GM19240 (cell line): ENCODE measurements around the gene HNRNPF.
"Not testable (repeated sequence)": the region's sequence is repeated elsewhere in the genome, so short reads cannot be mapped to it uniquely, and the experiment has no call there.

Source experiments
- DNase-seq: peaks from one replicate; pipeline ENCODE4 v3.0.0; 2011; ENCODE audit warnings: low spot score; ENCODE audit not compliant: insufficient read length

The HNRNPF gene, protein sequence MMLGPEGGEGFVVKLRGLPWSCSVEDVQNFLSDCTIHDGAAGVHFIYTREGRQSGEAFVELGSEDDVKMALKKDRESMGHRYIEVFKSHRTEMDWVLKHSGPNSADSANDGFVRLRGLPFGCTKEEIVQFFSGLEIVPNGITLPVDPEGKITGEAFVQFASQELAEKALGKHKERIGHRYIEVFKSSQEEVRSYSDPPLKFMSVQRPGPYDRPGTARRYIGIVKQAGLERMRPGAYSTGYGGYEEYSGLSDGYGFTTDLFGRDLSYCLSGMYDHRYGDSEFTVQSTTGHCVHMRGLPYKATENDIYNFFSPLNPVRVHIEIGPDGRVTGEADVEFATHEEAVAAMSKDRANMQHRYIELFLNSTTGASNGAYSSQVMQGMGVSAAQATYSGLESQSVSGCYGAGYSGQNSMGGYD

DNA sequence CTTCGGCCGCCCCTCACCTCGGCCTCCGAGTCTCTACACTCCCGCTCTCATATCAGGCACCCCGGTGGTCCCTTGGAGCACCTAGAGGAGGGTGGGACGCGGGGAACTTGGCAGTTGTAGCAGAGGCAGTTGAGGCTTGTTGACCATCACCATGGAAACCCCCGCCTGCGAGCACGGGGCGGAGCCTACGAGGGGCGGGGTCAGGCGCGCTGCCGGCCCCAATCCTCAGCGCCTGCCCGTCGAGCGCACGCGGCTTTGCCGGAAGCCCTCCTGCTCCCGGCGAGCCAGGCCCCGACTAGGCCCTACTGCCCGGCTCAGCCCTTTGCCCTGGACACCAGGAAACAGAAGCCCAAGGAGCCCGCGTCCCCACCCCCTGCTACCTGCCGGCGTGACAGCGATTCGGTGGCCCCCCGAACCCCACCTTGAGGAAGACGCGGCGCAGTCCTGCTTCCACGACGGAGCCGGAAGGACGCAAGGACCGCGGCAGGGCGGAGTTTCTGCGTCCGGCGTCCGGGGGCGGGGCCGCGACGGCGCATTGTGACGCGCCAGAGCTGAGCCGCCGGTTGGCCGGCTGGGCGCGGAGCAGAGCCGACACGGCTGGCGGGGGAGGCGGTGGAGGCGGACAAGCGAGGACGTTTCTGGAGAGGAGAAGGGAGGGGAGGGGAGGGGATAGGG, at the start of gene HNRNPF:
Gene HNRNPF (minus strand): TSS at position 477 of the 675 bp plus-strand sequence. CDS start 21,302 bp downstream, outside the sequence.
- DNase-seq, result peak; percentile 75

DNA sequence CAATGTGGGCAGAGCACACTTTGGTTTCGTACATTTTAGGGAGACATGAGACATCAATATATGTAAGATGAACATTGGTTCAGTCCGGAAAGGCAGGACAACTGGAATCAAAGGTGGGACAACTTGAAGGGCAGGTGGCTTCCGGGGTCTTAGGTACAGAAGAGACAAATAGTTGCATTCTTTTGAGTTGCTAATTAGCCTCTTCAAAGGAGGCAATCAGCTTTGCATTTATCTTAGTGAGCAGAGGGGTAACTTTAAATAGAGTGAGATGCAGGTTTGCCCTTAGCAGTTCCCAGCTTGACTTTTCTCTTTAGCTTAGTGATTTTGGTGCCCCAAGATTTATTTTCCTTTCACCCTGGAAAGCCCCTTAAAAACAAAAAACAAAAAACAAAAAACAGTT, 49.2 kb upstream of the HNRNPF start:
- DNase-seq, result no peak

DNA sequence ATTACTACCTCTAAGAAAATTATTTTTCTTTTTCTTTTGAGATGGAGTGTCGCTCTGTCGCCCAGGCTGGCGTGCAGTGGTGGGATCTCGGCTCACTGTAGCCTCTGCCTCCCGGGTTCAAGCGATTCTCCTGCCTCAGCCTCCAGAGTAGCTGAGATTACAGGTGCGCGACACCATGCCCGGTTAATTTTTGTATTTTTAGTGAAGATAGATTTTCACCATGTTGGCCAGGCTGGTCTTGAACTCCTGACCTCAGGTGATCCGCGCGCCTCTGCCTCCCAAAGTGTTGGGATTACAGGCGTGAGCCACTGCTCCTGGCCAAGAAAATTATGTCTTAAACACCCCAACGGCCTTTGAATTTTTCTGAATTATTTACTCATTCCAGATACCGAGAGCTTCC, 47.6 kb upstream of the HNRNPF start:
- DNase-seq, result not testable (repeated sequence)

DNA sequence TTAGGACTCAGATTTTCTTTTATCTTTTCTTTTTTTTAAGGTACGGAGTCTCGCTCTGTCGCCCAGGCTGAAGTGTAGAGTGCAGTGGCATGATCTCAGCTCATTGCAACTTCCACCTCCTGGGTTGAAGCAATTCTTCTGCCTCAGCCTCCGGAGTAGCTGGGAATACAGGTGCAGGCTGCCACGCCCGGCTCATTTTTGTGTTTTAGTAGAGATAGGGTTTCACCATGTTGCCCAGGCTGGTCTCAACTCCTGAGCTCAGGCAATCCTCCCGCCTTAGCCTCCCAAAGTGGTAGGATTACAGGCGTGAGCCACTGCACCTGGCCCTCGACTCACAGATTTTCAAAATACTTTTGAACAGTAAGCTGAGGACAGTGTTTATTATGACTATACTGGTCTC, 45.0 kb upstream of the HNRNPF start:
- DNase-seq, result not testable (repeated sequence)

DNA sequence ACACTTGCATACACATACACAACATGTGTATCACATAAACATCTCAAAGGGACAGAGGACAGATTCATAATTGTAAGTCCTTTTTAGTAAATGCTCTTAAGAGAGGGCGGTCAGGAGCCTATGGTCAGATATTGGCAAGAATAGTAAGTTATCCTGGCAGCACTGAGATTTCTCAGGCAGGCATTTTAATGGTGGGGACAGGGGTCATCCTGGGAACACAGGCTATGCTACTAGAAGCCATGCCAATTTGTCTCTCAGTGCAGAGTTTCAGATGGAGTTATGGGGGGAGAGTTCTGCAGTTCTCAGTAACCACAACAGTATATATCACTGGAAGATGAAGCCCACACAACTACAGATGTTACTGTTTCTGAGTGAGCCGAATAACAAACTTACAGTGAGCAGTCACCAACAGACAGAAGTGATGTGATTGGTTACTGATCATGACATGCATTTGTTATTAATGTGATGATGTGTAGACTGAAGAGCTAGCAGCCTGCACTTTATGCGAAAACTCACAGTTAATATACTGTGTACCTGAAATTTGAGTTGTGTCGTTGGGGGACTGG, 44.4 kb upstream of the HNRNPF start:
- no peak for DNase-seq

DNA sequence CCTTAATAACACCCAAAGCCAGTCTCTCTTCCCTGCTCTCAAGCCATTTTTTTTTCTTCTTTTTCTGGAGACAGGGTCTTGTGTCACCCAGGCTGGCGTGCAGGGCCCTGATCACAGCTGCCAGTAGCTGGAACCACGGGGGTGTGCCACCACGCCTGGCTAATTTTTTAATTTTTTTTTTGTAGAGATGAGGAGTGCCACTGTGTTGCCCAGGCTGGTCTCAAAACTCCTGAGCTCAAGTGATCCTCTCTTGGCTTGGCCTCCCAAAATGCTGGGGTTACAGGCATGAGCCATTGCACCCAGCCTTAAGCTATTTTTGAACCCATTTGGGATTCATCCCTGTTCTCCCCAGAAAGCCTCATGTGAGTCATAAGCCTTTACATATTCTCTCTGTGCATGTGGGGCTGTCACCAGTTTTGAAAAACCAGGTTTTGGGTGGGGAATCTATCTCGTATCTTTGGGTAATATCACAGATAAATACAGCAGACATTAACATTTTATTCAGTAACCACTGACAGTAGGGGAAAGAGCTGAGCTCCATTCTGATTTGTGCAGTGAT, 43.4 kb upstream of the HNRNPF start:
- no peak for DNase-seq

DNA sequence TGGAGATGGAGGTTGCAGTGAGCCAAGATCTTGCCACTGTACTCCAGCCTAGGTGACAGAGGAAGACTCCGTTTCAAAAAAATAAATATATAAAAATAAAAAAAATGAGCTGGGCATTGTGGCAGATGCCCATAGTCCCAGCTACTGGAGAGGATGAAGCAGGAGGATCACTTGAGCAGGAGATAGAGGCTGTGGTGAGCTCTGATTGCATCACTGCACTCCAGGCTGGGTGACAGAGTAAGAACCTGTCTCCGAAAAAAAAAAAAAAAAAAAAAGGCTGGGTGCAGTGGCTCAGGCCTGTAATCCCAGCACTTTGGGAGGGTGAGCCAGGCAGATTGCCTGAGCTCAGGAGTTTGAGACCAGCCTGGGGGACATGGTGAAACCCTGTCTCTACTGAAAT, 39.8 kb upstream of the HNRNPF start:
- DNase-seq, result no peak

DNA sequence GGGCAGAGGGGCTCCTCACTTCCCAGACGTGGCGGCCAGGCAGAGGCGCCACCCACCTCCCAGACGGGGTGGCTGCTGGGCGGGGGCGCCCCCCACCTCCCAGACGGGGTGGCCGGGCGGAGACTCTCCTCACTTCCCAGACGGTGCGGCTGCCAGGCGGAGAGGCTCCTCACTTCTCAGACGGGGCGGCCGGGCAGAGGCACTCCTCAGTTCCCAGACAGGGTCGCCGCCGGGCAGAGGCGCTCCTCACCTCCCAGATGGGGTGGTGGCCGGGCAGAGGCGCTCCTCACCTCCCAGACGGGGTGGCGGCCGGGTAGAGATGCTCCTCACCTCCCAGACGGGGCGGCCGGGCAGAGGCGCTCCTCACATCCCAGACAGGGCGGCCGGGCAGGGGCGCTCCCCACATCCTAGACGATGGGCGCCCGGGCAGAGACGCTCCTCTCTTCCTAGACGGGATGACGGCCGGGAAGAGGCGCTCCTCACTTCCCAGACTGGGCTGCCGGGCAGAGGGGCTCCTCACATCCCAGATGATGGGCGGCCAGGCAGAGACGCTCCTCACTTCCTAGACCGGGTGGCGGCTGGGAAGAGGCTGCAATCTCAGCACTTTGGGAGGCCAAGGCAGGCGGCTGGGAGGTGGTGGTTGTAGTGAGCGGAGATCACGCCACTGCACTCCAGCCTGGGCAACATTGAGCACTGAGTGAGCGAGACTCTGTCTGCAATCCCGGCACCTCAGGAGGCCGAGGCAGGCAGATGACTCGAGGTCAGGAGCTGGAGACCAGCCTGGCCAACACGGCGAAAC, 37.4 kb upstream of the HNRNPF start:
- not testable (repeated sequence) for DNase-seq

DNA sequence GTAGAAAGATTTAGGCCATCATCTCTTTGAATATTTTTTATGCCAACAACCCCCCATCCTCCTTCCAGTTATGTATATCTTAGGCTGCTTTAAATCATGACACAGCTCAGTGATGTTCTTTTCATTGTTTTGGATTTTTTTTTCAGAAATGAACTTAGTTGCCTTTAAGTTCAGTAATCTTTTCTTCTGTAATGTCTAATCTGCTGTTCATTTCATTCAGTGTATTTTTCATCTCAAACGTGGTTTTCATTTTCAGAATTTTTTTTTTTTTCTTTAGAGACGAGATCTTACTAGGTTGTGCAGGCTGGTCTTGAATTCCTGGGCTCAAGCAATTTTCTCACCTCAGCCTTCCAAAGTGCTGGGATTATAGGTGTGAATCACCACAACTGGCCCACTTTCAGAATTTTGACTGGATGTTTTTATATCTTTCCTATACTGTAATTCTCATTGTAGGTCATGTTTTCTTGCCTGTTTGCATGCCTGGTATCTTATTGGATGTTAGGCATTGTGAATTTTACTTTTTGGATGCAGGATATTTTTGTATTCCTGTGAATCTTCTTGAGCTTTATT, 36.0 kb upstream of the HNRNPF start:
- no peak for DNase-seq

DNA sequence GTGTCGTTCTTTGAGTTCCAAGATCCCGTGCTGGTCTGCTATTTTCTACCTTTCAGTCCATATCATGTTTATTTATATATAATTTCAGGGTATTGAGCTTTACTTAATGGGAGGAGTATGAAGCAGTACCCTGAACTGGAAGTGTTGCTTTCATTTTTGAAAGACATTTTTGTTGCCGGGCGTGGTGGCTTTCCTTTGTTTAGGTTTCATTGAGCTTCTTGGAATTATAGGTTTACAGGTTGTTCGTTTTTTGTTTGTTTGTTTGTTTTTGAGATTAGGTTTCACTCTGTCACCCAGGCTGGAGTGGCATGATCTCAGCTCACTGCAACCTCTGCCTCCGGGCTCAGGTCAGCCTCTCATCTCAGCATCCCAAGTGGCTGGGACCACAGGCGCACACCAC, 35.3 kb upstream of the HNRNPF start:
- DNase-seq, result no peak

DNA sequence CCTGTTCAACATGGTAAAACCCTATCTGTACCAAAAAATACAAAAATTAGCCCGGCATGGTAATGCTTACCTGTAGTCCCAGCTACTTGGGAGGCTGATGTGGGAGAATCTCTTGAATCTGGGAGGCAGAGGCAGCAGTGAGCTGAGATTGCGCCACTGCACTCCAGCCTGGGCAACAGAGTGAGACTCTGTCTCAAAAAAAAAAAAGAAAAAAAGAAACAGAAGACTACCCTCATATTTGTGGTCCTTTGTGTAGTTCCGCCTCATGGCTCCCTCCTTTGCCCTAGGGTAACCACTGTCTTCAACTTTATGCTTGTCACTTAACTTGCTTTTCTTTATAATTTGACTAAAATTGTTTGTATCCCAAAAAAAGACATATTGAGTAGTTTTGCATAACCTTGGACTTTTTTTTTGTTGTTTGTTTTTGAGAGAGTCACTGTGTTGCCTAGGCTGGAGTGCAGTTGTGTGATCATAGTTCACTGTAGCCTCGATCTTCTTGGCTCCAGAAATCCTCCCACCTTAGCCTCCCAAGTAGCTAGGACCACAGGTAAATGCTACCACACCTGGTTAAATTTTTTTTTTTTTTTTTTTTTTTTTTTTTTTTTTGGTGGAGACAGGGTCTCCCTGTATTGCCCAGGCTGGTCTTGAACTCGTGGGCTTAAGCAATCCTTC, 31.6 kb upstream of the HNRNPF start:
- no peak for DNase-seq

DNA sequence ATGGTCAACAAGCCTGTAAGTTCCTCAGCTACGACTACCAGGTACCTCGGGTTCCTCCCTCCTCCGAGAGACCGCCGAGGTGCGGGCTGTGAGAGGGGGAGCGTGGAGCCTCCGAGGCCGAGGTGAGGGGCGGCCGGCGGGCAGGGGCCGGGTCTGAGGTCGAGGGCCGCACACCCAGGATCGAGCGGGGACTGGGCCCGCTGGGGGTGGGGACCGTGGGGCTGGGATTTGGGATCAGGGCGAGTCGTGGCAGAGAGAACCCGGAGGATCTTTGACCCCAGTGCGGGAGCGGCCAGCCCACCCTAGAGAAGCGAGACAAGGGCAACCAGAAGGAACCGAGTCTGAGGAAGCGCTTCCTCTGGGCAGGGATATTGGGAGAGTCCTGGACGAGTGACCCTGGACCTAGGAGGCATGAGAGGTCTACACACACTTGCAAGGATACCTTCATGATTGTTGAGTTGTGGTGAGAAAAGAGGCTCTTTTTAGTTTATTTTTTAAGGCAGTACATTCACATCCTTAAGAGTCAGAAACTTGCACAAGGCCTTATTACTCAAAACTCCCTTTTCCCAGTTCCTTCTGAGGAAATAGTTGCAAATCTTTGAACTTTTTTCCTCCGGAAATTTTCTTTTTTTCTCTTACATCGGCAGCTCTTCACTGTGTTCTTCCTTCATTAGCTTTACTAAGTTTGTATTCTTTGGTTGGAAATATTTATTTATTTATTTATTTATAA, 28.3 kb upstream of the HNRNPF start:
- DNase-seq, result no peak

DNA sequence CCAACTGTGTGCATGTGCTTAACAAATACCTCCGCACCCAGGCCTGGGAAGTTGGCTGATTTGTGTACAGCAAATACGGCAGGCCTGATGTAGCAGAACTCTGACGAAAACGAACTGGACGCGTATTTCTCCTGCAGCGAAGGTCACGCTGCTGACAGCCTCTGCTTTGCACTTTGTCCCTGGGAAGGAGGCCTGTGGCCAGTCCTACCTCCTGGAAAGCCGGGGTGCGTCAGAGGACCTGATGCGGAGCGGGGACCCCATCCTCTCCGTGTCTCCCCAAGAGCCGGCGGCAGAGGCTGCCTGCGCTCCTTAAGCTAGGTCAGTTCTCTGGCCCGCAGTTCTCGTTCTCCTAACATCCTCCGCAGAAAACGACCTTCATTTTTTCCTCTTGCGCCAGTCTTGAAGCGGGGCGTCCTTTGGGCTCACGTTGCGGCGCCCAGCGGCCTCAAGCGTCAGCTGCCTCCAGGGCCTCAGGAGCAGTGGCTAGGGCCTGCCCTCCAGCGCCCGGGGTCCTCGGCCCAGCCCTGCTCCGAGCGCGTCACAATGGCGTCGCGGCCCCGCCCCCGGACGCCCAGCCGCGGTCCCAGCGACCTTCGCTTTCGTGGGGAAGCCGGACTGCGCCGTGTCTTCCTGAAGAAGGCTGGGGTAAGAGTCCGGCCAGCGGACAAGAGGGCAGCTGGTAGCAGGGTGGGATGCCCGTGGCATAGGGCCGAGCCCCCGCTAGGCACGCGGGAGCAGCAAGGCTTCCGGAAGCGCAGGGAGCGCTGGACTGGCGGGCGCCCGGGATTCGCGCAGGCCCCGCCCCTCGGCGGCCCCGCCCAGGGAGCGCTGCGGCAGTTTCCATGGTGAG, 27.5 kb upstream of the HNRNPF start, which contains the start of gene ZNF487:
Gene ZNF487 (plus strand): TSS at position 821 of the 850 bp plus-strand sequence. CDS start 38,703 bp downstream, outside the sequence.
- DNase-seq, result peak; percentile 91

DNA sequence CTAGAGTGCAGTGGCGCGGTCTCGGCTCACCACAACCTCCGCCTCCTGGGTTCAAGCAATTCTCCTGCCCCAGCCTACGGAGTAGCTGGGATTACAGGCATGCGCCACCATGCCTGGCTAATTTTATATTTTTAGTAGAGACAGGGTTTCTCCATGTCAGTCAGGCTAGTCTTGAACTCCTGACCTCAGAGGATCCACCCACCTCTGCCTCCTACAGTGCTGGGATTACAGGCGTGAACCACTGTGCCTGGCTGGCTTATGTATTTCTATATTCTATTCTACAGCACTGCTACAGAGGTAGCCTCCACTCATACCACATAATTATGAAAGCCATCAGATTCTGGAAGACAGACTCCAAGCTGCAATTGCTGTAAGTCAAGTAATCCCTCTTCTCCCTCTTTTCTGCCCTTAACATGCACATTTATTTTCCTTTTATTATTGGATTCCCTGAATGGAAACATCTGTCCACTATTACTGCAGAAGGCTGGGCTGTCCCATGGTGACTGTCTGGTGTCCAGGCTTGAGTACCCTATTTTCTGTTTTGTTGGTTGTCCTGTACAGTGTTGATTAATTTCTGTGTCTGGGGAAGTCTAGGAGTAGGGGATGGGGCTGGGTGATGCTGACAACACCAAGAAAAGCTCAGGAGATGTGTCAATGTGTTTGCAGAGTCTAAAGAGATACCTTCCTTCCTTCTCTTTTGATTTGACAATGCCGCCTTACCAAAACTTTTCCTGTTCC, 22.1 kb upstream of the HNRNPF start:
- no peak for DNase-seq

DNA sequence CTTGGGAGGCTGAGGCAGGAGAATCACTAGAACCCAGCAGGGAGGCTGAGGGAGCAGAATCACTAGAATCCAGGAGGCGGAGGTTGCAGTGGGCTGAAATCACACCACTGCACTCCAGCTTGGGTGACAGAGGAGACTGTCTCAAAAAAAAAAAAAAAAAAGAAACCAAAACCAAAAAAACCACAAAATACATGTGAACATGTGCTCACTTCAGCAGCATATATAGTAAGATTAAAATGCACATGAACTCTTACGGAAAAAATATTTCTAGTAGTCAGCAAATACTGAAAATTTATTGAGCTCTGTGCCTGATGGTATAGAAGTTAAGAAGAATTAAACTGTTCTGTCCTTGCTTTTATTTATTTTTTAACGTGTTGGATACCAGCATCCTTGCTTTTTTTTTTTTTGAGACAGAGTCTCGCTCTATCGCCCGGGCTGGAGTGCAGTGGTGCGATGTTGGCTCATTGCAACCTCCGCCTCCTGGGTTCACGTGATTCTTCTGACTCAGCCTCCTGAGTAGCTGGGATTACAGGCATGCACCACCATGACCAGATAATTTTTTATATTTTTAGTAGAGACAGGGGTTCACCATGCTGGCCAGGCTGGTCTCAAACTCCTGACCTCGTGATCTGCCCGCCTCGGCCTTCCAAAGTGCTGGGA, 18.3 kb upstream of the HNRNPF start:
- no peak for DNase-seq

DNA sequence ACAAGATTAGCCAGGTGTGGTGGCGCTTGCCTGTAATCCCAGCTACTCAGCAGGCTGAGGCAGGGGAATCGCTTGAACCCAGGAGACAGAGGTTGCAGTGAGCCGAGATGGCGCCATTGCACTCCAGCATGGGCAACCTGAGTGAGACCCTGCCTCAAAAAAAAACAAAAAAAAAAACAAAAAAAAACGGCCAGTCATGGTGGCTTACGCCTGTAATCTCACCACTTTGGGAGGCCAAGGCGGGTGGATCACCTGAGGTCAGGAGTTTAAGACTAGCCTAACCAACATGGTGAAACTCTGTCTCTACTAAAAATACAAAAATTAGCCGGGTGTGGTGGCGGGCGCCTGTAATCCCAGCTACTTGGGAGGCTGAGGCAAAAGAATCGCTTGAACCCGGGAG, 17.5 kb upstream of the HNRNPF start:
- not testable (repeated sequence) for DNase-seq

DNA sequence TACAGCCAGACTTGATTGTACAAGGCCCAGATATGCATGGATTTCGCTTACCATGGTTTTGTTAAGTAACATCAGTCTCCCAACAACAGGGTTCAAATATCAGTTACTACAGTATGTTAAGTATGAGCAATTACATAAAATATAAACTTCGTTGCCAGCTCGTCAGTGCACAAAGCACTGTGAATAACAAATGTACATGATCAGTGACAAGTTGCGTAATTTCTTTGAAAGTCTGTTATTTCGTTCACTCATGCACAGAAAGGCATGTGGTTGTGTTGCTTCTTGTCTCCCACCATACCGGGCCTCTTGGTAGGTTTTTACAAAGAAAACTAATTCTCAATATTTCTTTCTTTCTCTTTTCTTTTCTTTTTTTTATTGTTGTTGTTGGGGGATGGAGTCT, 15.4 kb upstream of the HNRNPF start:
- no peak for DNase-seq
